Dermis microvascular lymphatic vessel endothelial cell (primary cell): ENCODE measurements around the gene TRPV2. TPM values are rescaled to one million over a fixed set of nuclear protein-coding genes. Genes with fewer than 3 reads are reported as not detected.
A peak's percentile ranks its signal among the peaks of the same experiment; 100 is the strongest.

Source experiments
- DNase-seq, 2 donors: peaks; one replicate each; pipeline versions ENCODE4 v3.0.0 to v3.0.0-alpha.2; 2010; ENCODE audit warnings: low read depth in 2 of 2
- total RNA-seq: library from RNA; depleted of rRNA; stranded (reverse); fragments of >200 nt; gene quantifications from 2 replicates; pipeline ENCODE4 v1.2.1, GENCODE V29; 2014

Gene TRPV2
- total RNA-seq, 1 donor from 2014 or later, result 23.2 TPM

- DNase-seq, result no peak
Observed at GRCh38 chr17:16455997-16456741, 40.8 kb downstream of the TRPV2 start.

GRCh38 chr17:16456742-16457316, 41.5 kb downstream of the TRPV2 start:
- DNase-seq, result no peak

- no peak for DNase-seq
Observed at GRCh38 chr17:16459271-16459670, 43.9 kb downstream of the TRPV2 start.

- peak in 1 of 2 donors; percentile 30 for DNase-seq
Observed at GRCh38 chr17:16459855-16460550, 44.6 kb downstream of the TRPV2 start.

GRCh38 chr17:16460796-16461605, 45.6 kb downstream of the TRPV2 start:
- no peak for DNase-seq

GRCh38 chr17:16461606-16461866, 46.2 kb downstream of the TRPV2 start:
- DNase-seq, result no peak

- no peak for DNase-seq
Observed at GRCh38 chr17:16462070-16462864, 46.9 kb downstream of the TRPV2 start.

- peak in 1 of 2 donors; percentile 67 for DNase-seq
Observed at GRCh38 chr17:16463358-16464302, 48.3 kb downstream of the TRPV2 start.

- no peak for DNase-seq
Observed at GRCh38 chr17:16464303-16465051, 49.1 kb downstream of the TRPV2 start.

- DNase-seq, result no peak
Observed at GRCh38 chr17:16465052-16465312, 49.6 kb downstream of the TRPV2 start.

GRCh38 chr17:16465861-16466338, 50.5 kb downstream of the TRPV2 start:
- DNase-seq, result no peak

GRCh38 chr17:16466407-16466806, 51.0 kb downstream of the TRPV2 start:
- no peak for DNase-seq

GRCh38 chr17:16467044-16467443, 51.7 kb downstream of the TRPV2 start:
- no peak for DNase-seq

GRCh38 chr17:16467886-16468285, 52.5 kb downstream of the TRPV2 start:
- DNase-seq, result no peak

GRCh38 chr17:16468428-16468992, 53.1 kb downstream of the TRPV2 start:
- DNase-seq, result no peak

- no peak for DNase-seq
Observed at GRCh38 chr17:16470265-16470664, 54.9 kb downstream of the TRPV2 start.

GRCh38 chr17:16471295-16471694, 55.9 kb downstream of the TRPV2 start:
- no peak for DNase-seq

- no peak for DNase-seq
Observed at GRCh38 chr17:16472539-16472938, 57.2 kb downstream of the TRPV2 start.
